HepG2 (cell line): ENCODE data around the gene ABCG2. TPM values are rescaled to one million over a fixed set of nuclear protein-coding genes. Genes with fewer than 3 reads are reported as not detected.

ENCODE experiments used
- EP300 ChIP-seq, 3 experiments: sonication (generic) in 1 of 3; formaldehyde crosslinking in 1 of 3; IDR thresholded peaks; 2 replicates each; pipeline versions ENCODE4 v1.5.1 to v1.6.1; 2011 to 2020; ENCODE audit warnings: low read depth in 2 of 3, low read length in 2 of 3, borderline replicate concordance in 1 of 3, improper control_type of control experiment in 1 of 3, mild to moderate bottlenecking in 1 of 3, missing genetic modification reagents in 1 of 3, moderate library complexity in 1 of 3
- ESRRA ChIP-seq: sonication (generic); formaldehyde crosslinking; IDR thresholded peaks from 2 replicates; pipeline ENCODE4 v1.5.1; 2020; ENCODE audit warnings: mild to moderate bottlenecking, low read depth, missing genetic modification reagents
- JARID2 ChIP-seq: sonication (generic); formaldehyde crosslinking; IDR thresholded peaks from 2 replicates; pipeline ENCODE4 v1.8.1; 2023; ENCODE audit warnings: missing genetic modification reagents, inconsistent platforms; ENCODE audit not compliant: insufficient replicate concordance
- KAT8 ChIP-seq: IDR thresholded peaks from 2 replicates; pipeline ENCODE4 v1.6.1; 2016; ENCODE audit warnings: missing genetic modification reagents, missing compliant biosample characterization
- MYNN ChIP-seq: sonication (generic); formaldehyde crosslinking; IDR thresholded peaks from 2 replicates; pipeline ENCODE4 v1.4.0; 2020; ENCODE audit warnings: mild to moderate bottlenecking, low read depth, missing genetic modification reagents
- POGZ ChIP-seq: sonication (generic); formaldehyde crosslinking; IDR thresholded peaks from 2 replicates; pipeline ENCODE4 v1.4.0; 2020; ENCODE audit warnings: mild to moderate bottlenecking, missing genetic modification reagents
- RBM39 ChIP-seq: fragments of 200-400 bp; formaldehyde crosslinking; IDR thresholded peaks from one replicate; pipeline ENCODE4 v1.6.1; 2018; ENCODE audit warnings: antibody characterized with exemption, mild to moderate bottlenecking, low read depth, low read length; ENCODE audit not compliant: poor library complexity, severe bottlenecking
- SNAI1 ChIP-seq: sonication (generic); formaldehyde crosslinking; IDR thresholded peaks from 2 replicates; pipeline ENCODE4 v1.5.0; 2020; ENCODE audit warnings: mild to moderate bottlenecking, missing genetic modification reagents, borderline replicate concordance
- TGIF2 ChIP-seq: IDR thresholded peaks from 2 replicates; pipeline ENCODE4 v1.6.1; 2016; ENCODE audit warnings: control low read depth, missing compliant biosample characterization
- ZBTB21 ChIP-seq: sonication (generic); formaldehyde crosslinking; IDR thresholded peaks from 2 replicates; pipeline ENCODE4 v1.4.0; 2020; ENCODE audit warnings: missing genetic modification reagents
- ZBTB4 ChIP-seq: sonication (generic); formaldehyde crosslinking; IDR thresholded peaks from 2 replicates; pipeline ENCODE4 v1.4.0; 2020; ENCODE audit warnings: missing genetic modification reagents, mild to moderate bottlenecking, borderline replicate concordance
- ZBTB8A ChIP-seq: sonication (generic); formaldehyde crosslinking; IDR thresholded peaks from 2 replicates; pipeline ENCODE4 v1.4.0; 2020; ENCODE audit warnings: mild to moderate bottlenecking, low read depth, missing genetic modification reagents, borderline replicate concordance
- ZFYVE20 ChIP-seq: sonication (generic); formaldehyde crosslinking; IDR thresholded peaks from 2 replicates; pipeline ENCODE4 v1.8.0; 2023; ENCODE audit warnings: low read depth, mild to moderate bottlenecking, moderate library complexity, missing genetic modification reagents, borderline replicate concordance
- ZNF207 ChIP-seq: fragments of 450-650 bp; IDR thresholded peaks from 2 replicates; pipeline ENCODE4 v1.6.1; 2016; ENCODE audit warnings: antibody characterized with exemption, borderline replicate concordance
- ZNF251 ChIP-seq: sonication (generic); formaldehyde crosslinking; IDR thresholded peaks from 2 replicates; pipeline ENCODE4 v1.9.0; 2021; ENCODE audit warnings: mild to moderate bottlenecking, missing genetic modification reagents
- ZNF510 ChIP-seq: sonication (generic); formaldehyde crosslinking; IDR thresholded peaks from 2 replicates; pipeline ENCODE4 v1.4.0; 2020; ENCODE audit warnings: low read depth, mild to moderate bottlenecking, missing genetic modification reagents
- polyA plus RNA-seq, 8 experiments: library from polyadenylated mRNA; depleted of rRNA in 3 of 8; stranded (reverse) in 7 of 8; unstranded in 1 of 8; fragments of >200 nt; fragmentation: Illumina TruSeq in 4 of 8; extraction: Trizol in 4 of 8; gene quantifications; 2 replicates each; pipeline versions ENCODE4 v1.2.1 to v1.2.3, GENCODE V29; 2011 to 2016; ENCODE audit warnings: low read depth in 4 of 8, missing spikeins in 1 of 8, mixed read lengths in 1 of 8; ENCODE audit not compliant: insufficient read depth in 1 of 8
- total RNA-seq, 5 experiments: library from RNA; depleted of rRNA; stranded (reverse); fragments of >200 nt; fragmentation: Illumina TruSeq; extraction: Trizol; gene quantifications; 2 replicates each; pipeline ENCODE4 v1.2.3, GENCODE V29; 2016; ENCODE audit warnings: low read depth in 1 of 5
- TF ChIP-seq, protein P1 (sequence below): IDR thresholded peaks from 2 replicates; pipeline ENCODE4 v1.4.0; 2020; ENCODE audit warnings: mild to moderate bottlenecking, missing genetic modification reagents
- TF ChIP-seq, protein P2 (sequence below): sonication (generic); formaldehyde crosslinking; IDR thresholded peaks from 2 replicates; pipeline ENCODE4 v1.4.0; 2020; ENCODE audit warnings: missing genetic modification reagents

ABCG2 gene
- total and polyA plus RNA-seq, 2 of the 13 experiments (the other 11 are each of a cell fraction or from before 2014, with no cell fraction given), result 10.0 to 15.7 TPM

DNA sequence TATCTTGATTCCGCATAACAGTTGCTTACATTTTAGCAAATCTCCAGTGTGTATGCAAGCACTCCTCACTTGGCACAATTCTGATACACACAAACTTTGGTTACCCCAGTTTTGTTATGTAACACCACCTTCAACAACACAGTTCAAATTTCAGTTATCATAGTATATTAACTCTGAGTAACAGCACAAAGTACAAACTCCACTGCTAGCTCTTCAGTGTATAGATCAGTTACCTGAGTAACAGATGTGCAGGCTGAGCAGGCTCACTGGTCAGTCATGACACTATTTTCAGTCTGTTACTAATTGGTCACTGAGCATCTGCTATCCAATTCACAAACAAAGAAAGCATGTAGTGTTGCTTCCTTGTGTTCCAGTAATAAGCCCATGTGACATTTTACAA lies 95.6 kb downstream of the ABCG2 start (continued):
- TF ChIP-seq, protein P1, sequence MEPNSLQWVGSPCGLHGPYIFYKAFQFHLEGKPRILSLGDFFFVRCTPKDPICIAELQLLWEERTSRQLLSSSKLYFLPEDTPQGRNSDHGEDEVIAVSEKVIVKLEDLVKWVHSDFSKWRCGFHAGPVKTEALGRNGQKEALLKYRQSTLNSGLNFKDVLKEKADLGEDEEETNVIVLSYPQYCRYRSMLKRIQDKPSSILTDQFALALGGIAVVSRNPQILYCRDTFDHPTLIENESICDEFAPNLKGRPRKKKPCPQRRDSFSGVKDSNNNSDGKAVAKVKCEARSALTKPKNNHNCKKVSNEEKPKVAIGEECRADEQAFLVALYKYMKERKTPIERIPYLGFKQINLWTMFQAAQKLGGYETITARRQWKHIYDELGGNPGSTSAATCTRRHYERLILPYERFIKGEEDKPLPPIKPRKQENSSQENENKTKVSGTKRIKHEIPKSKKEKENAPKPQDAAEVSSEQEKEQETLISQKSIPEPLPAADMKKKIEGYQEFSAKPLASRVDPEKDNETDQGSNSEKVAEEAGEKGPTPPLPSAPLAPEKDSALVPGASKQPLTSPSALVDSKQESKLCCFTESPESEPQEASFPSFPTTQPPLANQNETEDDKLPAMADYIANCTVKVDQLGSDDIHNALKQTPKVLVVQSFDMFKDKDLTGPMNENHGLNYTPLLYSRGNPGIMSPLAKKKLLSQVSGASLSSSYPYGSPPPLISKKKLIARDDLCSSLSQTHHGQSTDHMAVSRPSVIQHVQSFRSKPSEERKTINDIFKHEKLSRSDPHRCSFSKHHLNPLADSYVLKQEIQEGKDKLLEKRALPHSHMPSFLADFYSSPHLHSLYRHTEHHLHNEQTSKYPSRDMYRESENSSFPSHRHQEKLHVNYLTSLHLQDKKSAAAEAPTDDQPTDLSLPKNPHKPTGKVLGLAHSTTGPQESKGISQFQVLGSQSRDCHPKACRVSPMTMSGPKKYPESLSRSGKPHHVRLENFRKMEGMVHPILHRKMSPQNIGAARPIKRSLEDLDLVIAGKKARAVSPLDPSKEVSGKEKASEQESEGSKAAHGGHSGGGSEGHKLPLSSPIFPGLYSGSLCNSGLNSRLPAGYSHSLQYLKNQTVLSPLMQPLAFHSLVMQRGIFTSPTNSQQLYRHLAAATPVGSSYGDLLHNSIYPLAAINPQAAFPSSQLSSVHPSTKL (CRISPR knock-in tag), result peak; percentile 63
- no peak for TF ChIP-seq ZNF207
- TF ChIP-seq TGIF2 (CRISPR knock-in tag), result no peak
- TF ChIP-seq RBM39, result no peak
- peak in 1 of 2 experiments; percentile 33; a peak in 1 of 4 replicates for TF ChIP-seq EP300 (IDR thresholded peaks at IDR 0.05; ENCODE audit: low read depth in 2 of 2, low read length in 2 of 2)
- no peak for TF ChIP-seq EP300 (CRISPR knock-in tag; IDR thresholded peaks at IDR 0.05; ENCODE audit: borderline replicate concordance)
- no peak for TF ChIP-seq MYNN
- no peak for TF ChIP-seq ZNF510 (CRISPR knock-in tag)
- no peak for TF ChIP-seq ZBTB4 (CRISPR knock-in tag)
- TF ChIP-seq ZFYVE20 (CRISPR knock-in tag), result no peak
- no peak for TF ChIP-seq ZBTB21 (CRISPR knock-in tag)
- TF ChIP-seq JARID2 (CRISPR knock-in tag), result no peak
- no peak for TF ChIP-seq ZBTB8A (CRISPR knock-in tag)
- TF ChIP-seq ESRRA, result no peak
- TF ChIP-seq ZNF251 (CRISPR knock-in tag), result no peak
- TF ChIP-seq, protein P2, sequence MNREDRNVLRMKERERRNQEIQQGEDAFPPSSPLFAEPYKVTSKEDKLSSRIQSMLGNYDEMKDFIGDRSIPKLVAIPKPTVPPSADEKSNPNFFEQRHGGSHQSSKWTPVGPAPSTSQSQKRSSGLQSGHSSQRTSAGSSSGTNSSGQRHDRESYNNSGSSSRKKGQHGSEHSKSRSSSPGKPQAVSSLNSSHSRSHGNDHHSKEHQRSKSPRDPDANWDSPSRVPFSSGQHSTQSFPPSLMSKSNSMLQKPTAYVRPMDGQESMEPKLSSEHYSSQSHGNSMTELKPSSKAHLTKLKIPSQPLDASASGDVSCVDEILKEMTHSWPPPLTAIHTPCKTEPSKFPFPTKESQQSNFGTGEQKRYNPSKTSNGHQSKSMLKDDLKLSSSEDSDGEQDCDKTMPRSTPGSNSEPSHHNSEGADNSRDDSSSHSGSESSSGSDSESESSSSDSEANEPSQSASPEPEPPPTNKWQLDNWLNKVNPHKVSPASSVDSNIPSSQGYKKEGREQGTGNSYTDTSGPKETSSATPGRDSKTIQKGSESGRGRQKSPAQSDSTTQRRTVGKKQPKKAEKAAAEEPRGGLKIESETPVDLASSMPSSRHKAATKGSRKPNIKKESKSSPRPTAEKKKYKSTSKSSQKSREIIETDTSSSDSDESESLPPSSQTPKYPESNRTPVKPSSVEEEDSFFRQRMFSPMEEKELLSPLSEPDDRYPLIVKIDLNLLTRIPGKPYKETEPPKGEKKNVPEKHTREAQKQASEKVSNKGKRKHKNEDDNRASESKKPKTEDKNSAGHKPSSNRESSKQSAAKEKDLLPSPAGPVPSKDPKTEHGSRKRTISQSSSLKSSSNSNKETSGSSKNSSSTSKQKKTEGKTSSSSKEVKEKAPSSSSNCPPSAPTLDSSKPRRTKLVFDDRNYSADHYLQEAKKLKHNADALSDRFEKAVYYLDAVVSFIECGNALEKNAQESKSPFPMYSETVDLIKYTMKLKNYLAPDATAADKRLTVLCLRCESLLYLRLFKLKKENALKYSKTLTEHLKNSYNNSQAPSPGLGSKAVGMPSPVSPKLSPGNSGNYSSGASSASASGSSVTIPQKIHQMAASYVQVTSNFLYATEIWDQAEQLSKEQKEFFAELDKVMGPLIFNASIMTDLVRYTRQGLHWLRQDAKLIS (CRISPR knock-in tag), result no peak
- TF ChIP-seq SNAI1 (CRISPR knock-in tag), result no peak
- TF ChIP-seq POGZ (CRISPR knock-in tag), result peak; percentile 67; the same call in 1 of the 2 replicates
- no peak for TF ChIP-seq KAT8 (CRISPR knock-in tag)
